KMS-11 (cell line): ENCODE data around the gene AKAP13.

Experiments used
- H2AFZ ChIP-seq: fragments of 200-600 bp; sonication (generic); 2 replicates; pipeline ENCODE4 v1.6.1; 2016; ENCODE audit warnings: antibody characterized with exemption, mixed run types, low read depth
- H3K27ac ChIP-seq: fragments of 200-600 bp; sonication (generic); 2 replicates; pipeline ENCODE4 v1.6.1; 2016; ENCODE audit warnings: mild to moderate bottlenecking, mixed run types
- H3K27me3 ChIP-seq: fragments of 200-600 bp; sonication (generic); 2 replicates; pipeline ENCODE4 v1.6.1; 2017; ENCODE audit warnings: mild to moderate bottlenecking, low read depth, mixed run types, moderate library complexity; ENCODE audit not compliant: insufficient read depth
- H3K36me3 ChIP-seq: fragments of 200-600 bp; sonication (generic); 2 replicates; pipeline ENCODE4 v1.6.1; 2017; ENCODE audit warnings: mild to moderate bottlenecking, mixed run types; ENCODE audit not compliant: insufficient read depth
- H3K4me1 ChIP-seq: fragments of 200-600 bp; sonication (generic); 2 replicates; pipeline ENCODE4 v1.6.1; 2016; ENCODE audit warnings: mild to moderate bottlenecking, low read depth, mixed run types; ENCODE audit not compliant: poor library complexity, severe bottlenecking
- H3K4me2 ChIP-seq: fragments of 200-600 bp; sonication (generic); 2 replicates; pipeline ENCODE4 v1.7.0; 2016; ENCODE audit warnings: mild to moderate bottlenecking, mixed run types
- H3K4me3 ChIP-seq: fragments of 200-600 bp; sonication (generic); IDR thresholded peaks from 2 replicates; pipeline ENCODE4 v1.6.1; 2017; ENCODE audit warnings: low read depth, low read length, mixed read lengths; ENCODE audit not compliant: insufficient read depth
- H3K79me2 ChIP-seq: fragments of 200-600 bp; sonication (generic); 2 replicates; pipeline ENCODE4 v1.6.1; 2016; ENCODE audit warnings: low read depth, mixed run types; ENCODE audit not compliant: insufficient read depth
- H3K9ac ChIP-seq: fragments of 200-600 bp; sonication (generic); 2 replicates; pipeline ENCODE4 v1.6.1; 2016; ENCODE audit warnings: mild to moderate bottlenecking, mixed run types
- H4K20me1 ChIP-seq: fragments of 200-600 bp; sonication (generic); 2 replicates; pipeline ENCODE4 v1.6.1; 2016; ENCODE audit warnings: mild to moderate bottlenecking, mixed run types; ENCODE audit not compliant: insufficient read depth
- CTCF ChIP-seq: fragments of 200-600 bp; sonication (generic); conservative IDR thresholded peaks from 2 replicates; pipeline ENCODE4 v1.6.1; 2017; ENCODE audit warnings: low read depth, mild to moderate bottlenecking, antibody characterized with exemption, low read length, moderate library complexity, mixed read lengths

AKAP13 gene

GRCh38 chr15:85611361-85611760 is 231.0 kb downstream of the AKAP13 start:
- Histone ChIP-seq H2AFZ (no peak overlapping the region), H3K4me1 (peaks cover 8% of the 10 kb centered on the region), H4K20me1 (no peaks in the 10 kb centered on the region), H3K27ac (no peak overlapping the region), H3K79me2 (no peaks in the 10 kb centered on the region), H3K4me3 (no peak overlapping the region), H3K4me2 (no peak overlapping the region), H3K36me3 (no peaks in the 10 kb centered on the region), H3K9ac (no peak overlapping the region), H3K27me3 (no peaks in the 10 kb centered on the region)
- no peak for TF ChIP-seq CTCF

GRCh38 chr15:85614059-85614458 is 233.7 kb downstream of the AKAP13 start:
- Histone ChIP-seq H3K27me3 (no peaks in the 10 kb centered on the region), H3K4me3 (no peak overlapping the region), H4K20me1 (no peaks in the 10 kb centered on the region), H3K79me2 (no peaks in the 10 kb centered on the region), H3K27ac (no peak overlapping the region), H3K4me2 (no peak overlapping the region), H3K4me1 (peaks cover 9% of the 10 kb centered on the region), H3K9ac (no peak overlapping the region), H2AFZ (no peak overlapping the region), H3K36me3 (no peaks in the 10 kb centered on the region)
- no peak for TF ChIP-seq CTCF

- Histone ChIP-seq H3K27ac (no peak overlapping the region), H3K79me2 (no peaks in the 10 kb centered on the region), H3K4me3 (no peak overlapping the region), H3K9ac (no peak overlapping the region), H3K27me3 (no peaks in the 10 kb centered on the region), H3K36me3 (no peaks in the 10 kb centered on the region), H3K4me2 (no peak overlapping the region), H4K20me1 (no peaks in the 10 kb centered on the region), H2AFZ (no peak overlapping the region), H3K4me1 (peaks cover 9% of the 10 kb centered on the region)
- TF ChIP-seq CTCF = peak; percentile 73
These were observed 235.5 kb downstream of the AKAP13 start for GRCh38 chr15:85615930-85616329.

GRCh38 chr15:85616549-85617110 is 236.2 kb downstream of the AKAP13 start:
- Histone ChIP-seq H3K9ac (no peak overlapping the region), H3K79me2 (no peaks in the 10 kb centered on the region), H4K20me1 (no peaks in the 10 kb centered on the region), H3K27me3 (no peaks in the 10 kb centered on the region), H3K4me3 (no peak overlapping the region), H3K4me2 (no peak overlapping the region), H3K27ac (no peak overlapping the region), H3K4me1 (peaks cover 9% of the 10 kb centered on the region), H2AFZ (no peak overlapping the region), H3K36me3 (no peaks in the 10 kb centered on the region)
- TF ChIP-seq CTCF = no peak

- Histone ChIP-seq H2AFZ (no peak overlapping the region), H3K4me1 (peaks cover 12% of the 10 kb centered on the region), H3K36me3 (no peaks in the 10 kb centered on the region), H3K27ac (no peak overlapping the region), H3K9ac (no peak overlapping the region), H4K20me1 (no peaks in the 10 kb centered on the region), H3K4me3 (no peak overlapping the region), H3K4me2 (no peak overlapping the region), H3K79me2 (no peaks in the 10 kb centered on the region), H3K27me3 (no peaks in the 10 kb centered on the region)
- no peak for TF ChIP-seq CTCF
These were observed 237.8 kb downstream of the AKAP13 start for GRCh38 chr15:85618228-85618505.
